Naive thymus-derived CD4-positive, alpha-beta T cell (primary cell): Measurements from ENCODE around the gene SLC13A3. TPM values are rescaled to one million over a fixed set of nuclear protein-coding genes. Genes with fewer than 3 reads are reported as not detected.

Source experiments
- ATAC-seq: fragments of 150-1000 bp; cut with Tn5 transposase; 2 replicates; pipeline ENCODE4 v1.10.0; 2021; ENCODE audit warnings: mild to moderate bottlenecking, moderate library complexity
- CTCF ChIA-PET: fragments of 350-600 bp; sonication (Branson Sonifier 250); formaldehyde crosslinking; loops from one replicate; lab custom pipeline; 2021; ENCODE audit warnings: antibody characterized with exemption; lab: Charles Lee
- POLR2A ChIA-PET: fragments of 350-600 bp; sonication (Branson Sonifier 250); formaldehyde crosslinking; loops from one replicate; lab custom pipeline; 2021; ENCODE audit warnings: antibody characterized with exemption, inconsistent platforms; lab: Charles Lee
- DNase-seq, 9 donors: peaks; one replicate each; pipeline versions ENCODE4 v3.0.0 to v3.0.0-alpha.2; 2020 to 2022; ENCODE audit warnings: mixed read lengths in 1 of 9
- H3K27ac ChIP-seq: one replicate; pipeline ENCODE4 v1.7.0; 2013; ENCODE audit warnings: mild to moderate bottlenecking, low read depth, low read length, moderate library complexity
- H3K27me3 ChIP-seq, 2 donors: one replicate each; pipeline ENCODE4 v1.7.0; 2013; ENCODE audit warnings: low read length in 2 of 2, mild to moderate bottlenecking in 2 of 2, moderate library complexity in 2 of 2; ENCODE audit not compliant: control insufficient read depth in 2 of 2, insufficient read depth in 2 of 2
- H3K36me3 ChIP-seq, 3 experiments: 1 replicate in 2 of 3; 2 replicates in 1 of 3; pipeline ENCODE4 v1.7.0; 2013; ENCODE audit warnings: low read length in 3 of 3, mild to moderate bottlenecking in 3 of 3, moderate library complexity in 1 of 3; ENCODE audit not compliant: insufficient read depth in 3 of 3, control insufficient read depth in 2 of 3
- H3K4me1 ChIP-seq, 2 donors: one replicate each; pipeline ENCODE4 v1.7.0; 2013; ENCODE audit warnings: low read length in 2 of 2, mild to moderate bottlenecking in 2 of 2, moderate library complexity in 1 of 2; ENCODE audit not compliant: control insufficient read depth in 2 of 2, insufficient read depth in 2 of 2
- H3K4me3 ChIP-seq: 2 replicates; pipeline ENCODE4 v1.7.0; 2013; ENCODE audit warnings: mild to moderate bottlenecking, low read length
- H3K9me3 ChIP-seq, 3 experiments: 1 replicate in 2 of 3; 2 replicates in 1 of 3; pipeline ENCODE4 v1.7.0; 2013; ENCODE audit warnings: low read length in 3 of 3; ENCODE audit not compliant: control insufficient read depth in 2 of 3
- H3K27ac Mint-ChIP-seq, 9 donors: one replicate each; pipeline ENCODE4 v1.8.0; 2020 to 2022; ENCODE audit warnings: mixed read lengths in 9 of 9, mild to moderate bottlenecking in 8 of 9, moderate library complexity in 5 of 9, inconsistent platforms in 2 of 9
- H3K27me3 Mint-ChIP-seq, 5 donors: one replicate each; pipeline ENCODE4 v1.8.0; 2021 to 2022; ENCODE audit warnings: mixed read lengths in 5 of 5, mild to moderate bottlenecking in 1 of 5
- H3K36me3 Mint-ChIP-seq, 5 donors: one replicate each; pipeline ENCODE4 v1.8.0; 2020 to 2022; ENCODE audit warnings: mixed read lengths in 5 of 5, mild to moderate bottlenecking in 3 of 5, inconsistent platforms in 1 of 5
- H3K4me1 Mint-ChIP-seq, 7 donors: one replicate each; pipeline ENCODE4 v1.8.0; 2020 to 2022; ENCODE audit warnings: mixed read lengths in 7 of 7, mild to moderate bottlenecking in 3 of 7, inconsistent platforms in 1 of 7
- H3K4me3 Mint-ChIP-seq, 10 donors: one replicate each; pipeline ENCODE4 v1.8.0; 2020 to 2022; ENCODE audit warnings: mild to moderate bottlenecking in 10 of 10, mixed read lengths in 10 of 10, moderate library complexity in 6 of 10, inconsistent platforms in 2 of 10
- H3K9me3 Mint-ChIP-seq, 11 donors: one replicate each; pipeline ENCODE4 v1.8.0; 2020 to 2022; ENCODE audit warnings: mixed read lengths in 11 of 11, mild to moderate bottlenecking in 4 of 11, inconsistent platforms in 1 of 11, moderate library complexity in 1 of 11
- intact Hi-C, 2 donors: fragments of 100-400 bp; cut with micrococcal nuclease; formaldehyde crosslinking; loops; one replicate each; pipeline ENCODE4 v1.15.1; 2023
- polyA plus RNA-seq, 2 donors: library from polyadenylated mRNA; unstranded; fragments of 300-500 nt; fragmentation: Illumina TruSeq; gene quantifications; one replicate each; pipeline ENCODE4 v1.2.3, GENCODE V29; 2021
- total RNA-seq, 6 experiments: library from RNA in 5 of 6; stranded (reverse) in 5 of 6; gene quantifications; 1 replicate in 5 of 6; 2 replicates in 1 of 6; pipeline ENCODE4 v1.2.3 and lab custom pipeline; 2021 to 2026

SLC13A3 gene
- total and polyA plus RNA-seq, 7 experiments from 2014 or later, result 0.16 to 0.41 (median 0.30) TPM; not detected in 3

DNA sequence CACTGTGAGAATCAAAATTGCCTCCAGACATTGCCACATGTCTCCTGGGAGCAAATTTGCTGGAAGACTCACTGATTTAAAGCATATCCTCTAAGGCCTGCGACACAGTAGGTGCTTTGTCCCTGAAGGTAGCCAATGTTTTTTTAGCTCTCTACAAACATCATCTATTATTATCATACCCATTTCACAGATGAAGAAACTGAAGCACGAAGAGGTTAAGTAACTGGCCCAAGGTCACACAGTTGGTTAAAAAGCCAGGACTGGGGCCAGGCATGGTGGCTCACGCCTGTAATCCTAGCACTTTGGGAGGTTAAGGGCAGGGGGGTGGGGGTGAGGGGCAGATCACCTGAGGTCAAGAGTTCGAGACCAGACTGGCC lies 12.4 kb downstream of the SLC13A3 start:
- CTCF ChIA-PET, result no interaction called here
- no peak overlapping the region for H3K4me3 ChIP-seq
- no peaks in the 10 kb centered on the region for H3K4me1 ChIP-seq
- H3K4me1 Mint-ChIP-seq, result no peaks in the 10 kb centered on the region
- no peak overlapping the region for H3K27ac ChIP-seq
- H3K27me3 ChIP-seq, result no peaks in the 10 kb centered on the region
- H3K27me3 Mint-ChIP-seq, result peaks cover 7 to 26% (median 16%) of the 10 kb centered on the region in 5 donors
- H3K9me3 ChIP-seq, result no peaks in the 10 kb centered on the region
- no peaks in the 10 kb centered on the region for H3K9me3 Mint-ChIP-seq
- H3K27ac Mint-ChIP-seq, result no peak overlapping the region
- ATAC-seq, result no peak
- POLR2A ChIA-PET, result no interaction called here
- no peaks in the 10 kb centered on the region for H3K36me3 ChIP-seq
- H3K4me3 Mint-ChIP-seq, result no peak overlapping the region
- peaks cover 0 to 4% (median 0%) of the 10 kb centered on the region in 5 donors for H3K36me3 Mint-ChIP-seq
- DNase-seq, result no peak
- intact Hi-C loops, result no loop called here

DNA sequence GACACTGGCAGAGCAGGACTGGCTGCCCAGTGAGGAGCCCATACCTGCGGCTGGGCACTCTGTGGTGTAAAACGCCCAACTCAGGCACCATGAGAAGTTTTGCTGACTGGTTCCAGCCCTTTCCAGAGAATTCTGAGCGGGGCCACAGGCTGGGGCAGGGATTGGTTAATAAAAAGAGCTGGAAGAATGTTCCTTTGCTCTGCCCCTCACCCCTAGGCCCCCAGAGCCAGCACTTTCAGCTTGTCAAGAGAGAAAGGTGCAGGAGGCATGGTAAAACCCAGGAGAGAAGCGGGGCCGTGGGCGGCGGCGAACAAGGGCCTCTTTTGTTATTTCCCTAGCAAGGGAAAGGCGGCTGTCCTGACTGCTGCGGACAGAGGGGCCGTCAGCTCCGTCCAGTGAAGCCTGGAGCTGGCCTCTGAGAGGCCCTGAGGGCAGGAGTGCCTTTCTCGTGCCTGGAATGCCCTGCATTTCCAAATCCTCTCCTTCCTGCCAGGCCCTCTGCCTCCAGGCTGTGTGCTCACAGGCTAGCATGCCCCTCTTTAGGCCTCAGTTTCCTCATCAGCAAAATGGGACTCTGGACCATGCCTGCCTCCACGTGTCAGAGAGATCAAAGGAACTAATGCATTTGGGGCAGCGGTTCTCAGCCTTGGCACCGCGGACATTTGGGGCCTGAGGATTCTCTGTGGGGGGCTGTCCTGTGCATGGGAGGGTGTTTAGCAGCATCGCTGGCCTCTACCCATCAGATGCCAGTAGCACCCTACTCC lies 12.9 kb downstream of the SLC13A3 start:
- Mint-ChIP-seq H3K4me1 (no peaks in the 10 kb centered on the region), H3K27ac (no peak overlapping the region), H3K4me3 (no peak overlapping the region), H3K36me3 (peaks cover 0 to 4% (median 0%) of the 10 kb centered on the region in 5 donors), H3K27me3 (peaks cover 7 to 31% (median 19%) of the 10 kb centered on the region in 5 donors), H3K9me3 (no peaks in the 10 kb centered on the region)
- no peak for DNase-seq
- no peaks in the 10 kb centered on the region for H3K36me3 ChIP-seq
- no peak for ATAC-seq
- no peaks in the 10 kb centered on the region for H3K9me3 ChIP-seq
- no peaks in the 10 kb centered on the region for H3K4me1 ChIP-seq
- intact Hi-C loops, result no loop called here
- ChIA-PET POLR2A (no interaction called here), CTCF (no interaction called here)
- H3K4me3 ChIP-seq, result no peak overlapping the region
- no peaks in the 10 kb centered on the region for H3K27me3 ChIP-seq
- no peak overlapping the region for H3K27ac ChIP-seq

DNA sequence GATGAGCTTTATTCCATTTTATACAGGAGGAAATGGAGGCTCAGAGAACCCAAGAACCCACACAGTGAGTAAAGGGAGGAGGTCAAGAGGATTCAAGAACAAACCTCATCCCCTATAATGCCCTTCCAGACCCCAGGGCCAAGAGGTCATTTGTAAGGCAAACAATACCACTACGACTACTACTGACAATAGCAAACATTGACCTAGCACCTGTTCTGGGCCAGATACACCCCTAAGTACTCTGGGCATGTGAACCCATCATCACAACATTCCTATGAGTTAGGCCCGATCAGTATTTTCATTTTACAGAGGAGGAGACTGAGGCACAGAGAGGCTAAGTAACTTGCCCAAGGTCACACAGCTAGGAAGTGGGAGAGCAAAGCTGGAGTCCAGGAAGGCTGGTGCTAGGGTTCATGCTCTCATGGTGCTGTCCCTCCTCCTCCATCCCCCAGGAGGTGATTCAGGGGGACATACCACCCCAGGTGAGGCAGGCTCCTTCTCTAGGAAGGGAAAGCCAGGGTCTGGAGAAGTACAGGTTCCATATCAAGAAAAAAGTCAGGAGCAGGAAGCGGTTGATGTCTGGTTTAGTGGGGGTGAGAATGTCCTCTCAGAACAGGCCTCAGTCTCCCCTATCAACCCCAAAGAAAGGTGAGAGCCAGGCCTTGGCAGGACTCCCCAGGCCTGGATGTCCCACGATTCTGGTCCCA lies 13.7 kb downstream of the SLC13A3 start:
- H3K36me3 Mint-ChIP-seq, result peaks cover 0 to 4% (median 0%) of the 10 kb centered on the region in 5 donors
- CTCF ChIA-PET, result no interaction called here

DNA sequence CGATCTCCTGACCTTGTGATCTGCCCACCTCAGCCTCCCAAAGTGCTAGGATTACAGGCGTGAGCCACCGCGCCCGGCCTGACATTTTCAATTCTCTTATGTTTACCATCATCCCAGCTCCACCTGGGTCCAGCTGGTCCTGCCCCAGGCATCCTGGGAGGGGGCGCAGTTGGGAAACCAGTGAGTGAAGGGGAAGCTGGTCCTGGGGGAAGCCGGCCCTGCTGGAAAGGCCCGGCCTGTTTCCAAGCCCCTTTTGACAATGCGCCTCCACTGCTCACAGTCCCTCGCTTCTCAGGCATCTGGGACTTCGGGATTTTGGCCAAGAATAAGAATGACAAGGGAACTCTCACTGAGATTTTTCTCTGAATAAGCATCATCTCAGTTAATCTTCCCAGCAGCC lies 14.2 kb downstream of the SLC13A3 start:
- Mint-ChIP-seq H3K9me3 (no peaks in the 10 kb centered on the region), H3K36me3 (peaks cover 0 to 4% (median 0%) of the 10 kb centered on the region in 5 donors), H3K4me3 (no peak overlapping the region), H3K4me1 (no peaks in the 10 kb centered on the region), H3K27ac (no peak overlapping the region), H3K27me3 (peaks cover 9 to 37% (median 26%) of the 10 kb centered on the region in 5 donors)
- no peaks in the 10 kb centered on the region for H3K9me3 ChIP-seq
- CTCF ChIA-PET, result no interaction called here
- no peak overlapping the region for H3K4me3 ChIP-seq
- ATAC-seq (no peak), DNase-seq (no peak)
- intact Hi-C loops, result no loop called here
- no peaks in the 10 kb centered on the region for H3K27me3 ChIP-seq
- POLR2A ChIA-PET, result no interaction called here
- H3K27ac ChIP-seq, result no peak overlapping the region
- H3K4me1 ChIP-seq, result no peaks in the 10 kb centered on the region
- no peaks in the 10 kb centered on the region for H3K36me3 ChIP-seq

More for the DNA sequence above, 13.7 kb downstream of the SLC13A3 start:
- Mint-ChIP-seq H3K4me3 (no peak overlapping the region), H3K4me1 (no peaks in the 10 kb centered on the region), H3K27ac (peak overlapping the region in 1 of 9 donors; percentile 70), H3K9me3 (no peaks in the 10 kb centered on the region), H3K27me3 (peaks cover 9 to 36% (median 24%) of the 10 kb centered on the region in 5 donors)
- POLR2A ChIA-PET, result no interaction called here
- DNase-seq, result no peak
- no peaks in the 10 kb centered on the region for H3K9me3 ChIP-seq
- H3K4me3 ChIP-seq, result no peak overlapping the region
- H3K27ac ChIP-seq, result no peak overlapping the region
- ATAC-seq, result no peak
- H3K27me3 ChIP-seq, result no peaks in the 10 kb centered on the region
- H3K4me1 ChIP-seq, result no peaks in the 10 kb centered on the region
- no peaks in the 10 kb centered on the region for H3K36me3 ChIP-seq
- intact Hi-C loops, result no loop called here

DNA sequence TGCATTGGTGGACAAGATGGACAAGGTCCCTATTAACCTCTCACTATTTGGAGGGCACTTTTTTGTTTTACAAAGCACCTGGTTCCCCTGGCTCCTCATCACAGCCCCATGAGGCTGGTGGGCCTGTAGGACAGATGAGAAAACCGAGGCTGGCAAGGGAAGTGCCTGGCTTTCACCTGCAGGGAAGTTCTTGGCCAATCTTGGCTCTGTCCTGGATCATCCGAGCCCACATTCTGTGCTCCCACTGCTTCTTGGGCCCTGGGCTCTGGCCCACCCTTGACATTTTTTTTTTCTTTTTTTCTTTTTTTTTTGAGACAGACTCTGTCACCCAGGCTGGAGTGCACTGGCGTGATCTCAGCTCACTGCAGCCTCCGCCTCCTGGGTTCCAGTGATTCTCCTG lies 14.7 kb downstream of the SLC13A3 start:
- no peak overlapping the region for H3K27ac Mint-ChIP-seq
- H3K4me1 Mint-ChIP-seq, result peaks cover 0 to under 1% (median 0%) of the 10 kb centered on the region in 7 donors
- Histone ChIP-seq H3K27me3 (no peaks in the 10 kb centered on the region), H3K36me3 (no peaks in the 10 kb centered on the region), H3K27ac (no peak overlapping the region), H3K4me3 (no peak overlapping the region), H3K9me3 (no peaks in the 10 kb centered on the region), H3K4me1 (no peaks in the 10 kb centered on the region)
- H3K9me3 Mint-ChIP-seq, result no peaks in the 10 kb centered on the region
- ATAC-seq (no peak), DNase-seq (no peak)
- ChIA-PET CTCF (no interaction called here), POLR2A (no interaction called here)
- intact Hi-C loops, result no loop called here
- H3K27me3 Mint-ChIP-seq, result peaks cover 10 to 34% (median 25%) of the 10 kb centered on the region in 5 donors
- H3K36me3 Mint-ChIP-seq, result peaks cover 0 to 4% (median 0%) of the 10 kb centered on the region in 5 donors
- H3K4me3 Mint-ChIP-seq, result no peak overlapping the region

- Mint-ChIP-seq H3K27me3 (peaks cover 10 to 31% (median 21%) of the 10 kb centered on the region in 5 donors), H3K9me3 (peaks cover 0 to under 1% (median 0%) of the 10 kb centered on the region in 11 donors)
Measured at GRCh38 chr20:46635514-46636136, 15.6 kb downstream of the SLC13A3 start.

More at GRCh38 chr20:46635514-46636136, 15.6 kb downstream of the SLC13A3 start:
- Mint-ChIP-seq H3K36me3 (peaks cover 0 to 4% (median 0%) of the 10 kb centered on the region in 5 donors), H3K4me1 (peaks cover 0 to 6% (median 0%) of the 10 kb centered on the region in 7 donors), H3K4me3 (no peak overlapping the region), H3K27ac (no peak overlapping the region)
- POLR2A ChIA-PET, result no interaction called here
- intact Hi-C loops, result no loop called here
- Histone ChIP-seq H3K27ac (no peak overlapping the region), H3K9me3 (no peaks in the 10 kb centered on the region), H3K27me3 (no peaks in the 10 kb centered on the region), H3K4me1 (no peaks in the 10 kb centered on the region), H3K36me3 (no peaks in the 10 kb centered on the region), H3K4me3 (no peak overlapping the region)
- ATAC-seq (no peak), DNase-seq (no peak)
- CTCF ChIA-PET, result no interaction called here
